ENCODE results near the gene CRYBB1.

The CRYBB1 gene

DNA sequence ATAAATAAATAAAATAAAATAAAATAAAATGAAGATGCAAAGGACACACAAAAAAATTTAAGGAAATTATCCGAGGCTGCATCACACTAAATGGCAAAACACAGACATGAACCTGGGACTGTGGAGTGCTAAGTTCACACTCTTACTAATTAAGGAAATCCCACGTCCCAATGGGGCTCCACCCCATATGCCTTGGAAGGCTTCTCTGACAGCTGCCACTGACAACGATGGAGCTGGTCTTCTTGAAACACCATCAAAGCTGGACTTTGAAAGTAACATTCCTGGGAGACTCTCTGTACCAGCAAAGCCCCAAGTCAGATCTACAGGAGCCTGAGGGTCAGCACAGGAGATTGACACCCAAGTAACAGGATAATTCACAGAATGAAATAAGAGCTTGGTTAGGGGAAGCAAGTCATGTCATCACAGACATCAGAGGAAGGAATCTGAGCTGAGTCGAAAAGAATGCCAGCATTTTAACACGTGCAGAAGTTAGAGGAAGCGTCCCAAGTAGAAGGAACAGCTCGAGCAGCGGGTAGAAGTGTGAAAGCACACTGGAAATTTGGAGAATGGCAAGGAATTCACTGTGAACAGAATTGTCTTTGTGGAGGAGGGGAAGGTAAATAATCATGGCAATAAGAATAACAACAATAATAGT, 41.7 kb downstream of the CRYBB1 start:
- no peaks in the 10 kb centered on the region for H3K27me3 ChIP-seq (ENCODE audit: control insufficient read depth, insufficient read depth, low read length)
- H3K9ac ChIP-seq (ENCODE audit: low read length): no peak overlapping the region

DNA sequence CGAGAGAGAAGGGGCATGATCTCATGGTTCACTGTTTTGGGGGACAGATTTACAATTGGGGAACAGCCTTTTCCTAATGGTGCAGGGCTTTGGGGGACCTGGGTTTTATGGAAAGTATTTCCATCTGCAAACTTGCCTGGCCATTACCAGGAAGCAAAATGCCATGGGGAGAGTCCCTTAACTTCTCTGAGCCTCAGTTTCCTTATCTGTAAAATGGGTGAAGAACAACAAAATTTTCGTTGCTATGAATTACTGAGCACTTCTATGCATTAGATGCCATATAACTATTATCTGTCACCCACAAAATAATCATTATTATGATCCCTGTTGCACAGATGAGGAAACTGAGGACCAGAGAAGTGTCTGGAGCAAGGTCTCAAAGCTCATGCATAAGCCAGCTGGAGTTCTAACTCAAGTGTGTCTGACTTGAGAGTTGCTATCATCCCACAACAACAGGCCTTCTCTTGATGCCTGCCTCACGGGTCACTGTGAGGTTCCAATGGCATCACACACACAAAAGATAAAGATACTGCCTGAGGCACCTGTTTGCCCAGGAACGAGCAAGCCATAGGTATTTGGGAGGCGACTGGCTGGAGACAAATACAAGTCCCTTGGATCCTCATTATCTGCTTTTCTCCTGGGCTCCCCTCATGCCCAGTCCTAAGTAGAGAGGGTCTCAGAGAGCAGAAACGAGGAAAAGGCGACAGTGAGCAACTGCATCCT, 43.7 kb downstream of the CRYBB1 start:
- no peak overlapping the region for H3K27ac ChIP-seq (ENCODE audit: low read depth, low read length)

More for the DNA sequence above, 41.7 kb downstream of the CRYBB1 start:
- peaks cover 13% of the 10 kb centered on the region; the same call in 1 of the 2 replicates for H3K36me3 ChIP-seq (ENCODE audit: control insufficient read depth, insufficient read depth, low read length)
- no peak overlapping the region for H3K27ac ChIP-seq (ENCODE audit: low read depth, low read length)
- H3K4me1 ChIP-seq (ENCODE audit: control insufficient read depth, insufficient read depth, low read length): peaks cover 76% of the 10 kb centered on the region
- no peak overlapping the region for H3K4me3 ChIP-seq (ENCODE audit: low read depth, low read length)
- H3K9me3 ChIP-seq (ENCODE audit: control insufficient read depth, insufficient read depth, low read depth, low read length): no peaks in the 10 kb centered on the region

GRCh38 chr22:26573026-26573662, 44.7 kb downstream of the CRYBB1 start:
- H3K36me3 ChIP-seq (ENCODE audit: control insufficient read depth, insufficient read depth, low read length): peaks cover 7% of the 10 kb centered on the region; the same call in 1 of the 2 replicates
- no peaks in the 10 kb centered on the region for H3K27me3 ChIP-seq (ENCODE audit: control insufficient read depth, insufficient read depth, low read length)
- peaks cover 66% of the 10 kb centered on the region for H3K4me1 ChIP-seq (ENCODE audit: control insufficient read depth, insufficient read depth, low read length)
- H3K9ac ChIP-seq (ENCODE audit: low read length): peak overlapping the region; percentile 20
- H3K9me3 ChIP-seq (ENCODE audit: control insufficient read depth, insufficient read depth, low read depth, low read length): no peaks in the 10 kb centered on the region
- no peak overlapping the region for H3K27ac ChIP-seq (ENCODE audit: low read depth, low read length)
- H3K4me3 ChIP-seq (ENCODE audit: low read depth, low read length): no peak overlapping the region

More for the DNA sequence above, 43.7 kb downstream of the CRYBB1 start:
- H3K36me3 ChIP-seq (ENCODE audit: control insufficient read depth, insufficient read depth, low read length): peaks cover 12% of the 10 kb centered on the region; the same call in 1 of the 2 replicates
- no peak overlapping the region for H3K4me3 ChIP-seq (ENCODE audit: low read depth, low read length)
- no peaks in the 10 kb centered on the region for H3K9me3 ChIP-seq (ENCODE audit: control insufficient read depth, insufficient read depth, low read depth, low read length)
- no peaks in the 10 kb centered on the region for H3K27me3 ChIP-seq (ENCODE audit: control insufficient read depth, insufficient read depth, low read length)
- H3K9ac ChIP-seq (ENCODE audit: low read length): no peak overlapping the region
- peaks cover 66% of the 10 kb centered on the region for H3K4me1 ChIP-seq (ENCODE audit: control insufficient read depth, insufficient read depth, low read length)

DNA sequence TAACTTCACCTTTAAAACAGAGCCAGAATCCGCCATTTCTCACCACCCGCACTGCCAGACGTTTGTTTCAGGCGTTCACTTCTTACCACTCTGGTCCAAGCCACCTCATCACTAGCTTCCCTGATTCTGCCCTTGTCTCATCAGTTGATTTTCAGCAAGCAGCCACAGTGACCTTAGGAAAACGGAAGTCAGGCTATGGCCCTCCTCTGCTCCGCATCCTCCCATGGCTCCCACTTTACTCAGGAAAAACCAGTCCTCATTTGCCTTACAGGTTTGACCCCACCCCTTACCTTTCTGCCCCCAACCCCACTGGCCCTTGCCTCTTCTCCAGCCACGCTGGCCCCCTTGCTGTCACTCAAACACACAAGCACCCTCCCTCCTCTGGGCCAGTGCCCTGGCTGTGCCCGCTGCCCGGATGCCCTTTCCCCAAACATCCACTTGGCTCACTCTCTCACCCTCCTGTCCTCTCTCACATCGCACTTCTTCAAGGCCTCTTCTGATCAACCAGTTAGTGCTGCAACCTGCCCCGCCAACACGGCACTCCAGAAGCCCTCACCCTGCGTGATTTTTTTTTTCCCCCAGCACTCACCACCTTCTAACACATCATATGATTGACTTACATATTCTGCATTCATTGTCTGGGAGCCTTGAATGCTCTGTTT, 46.8 kb downstream of the CRYBB1 start:
- Histone ChIP-seq H3K27ac (ENCODE audit: low read depth, low read length) (no peak overlapping the region), H3K27me3 (ENCODE audit: control insufficient read depth, insufficient read depth, low read length) (no peaks in the 10 kb centered on the region), H3K4me3 (ENCODE audit: low read depth, low read length) (no peak overlapping the region), H3K9ac (ENCODE audit: low read length) (no peak overlapping the region), H3K4me1 (ENCODE audit: control insufficient read depth, insufficient read depth, low read length) (peaks cover 74% of the 10 kb centered on the region), H3K9me3 (ENCODE audit: control insufficient read depth, insufficient read depth, low read depth, low read length) (no peaks in the 10 kb centered on the region), H3K36me3 (ENCODE audit: control insufficient read depth, insufficient read depth, low read length) (0 out of 2 replicates have a peak, but pooled peaks cover 3% of the 10 kb centered on the region)

DNA sequence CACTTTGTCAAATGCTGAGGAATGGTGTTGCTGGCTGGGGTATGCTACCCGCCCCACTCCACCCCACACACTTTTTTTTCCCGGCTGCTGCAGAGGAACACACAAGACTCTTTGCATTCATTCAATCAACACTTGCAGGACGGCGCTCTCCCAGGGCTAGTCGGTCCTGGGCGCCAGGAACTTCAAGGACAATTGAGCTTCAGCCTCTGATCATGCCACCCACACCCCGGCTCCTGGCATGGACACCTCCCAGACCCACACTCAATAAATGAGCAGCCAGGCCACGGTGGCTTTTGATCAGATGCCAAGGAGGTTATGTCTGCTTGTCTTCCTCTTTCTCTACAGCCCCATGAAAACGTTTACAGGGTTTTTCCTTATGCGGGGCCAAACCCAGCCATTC, 47.7 kb downstream of the CRYBB1 start:
- Histone ChIP-seq H3K4me1 (ENCODE audit: control insufficient read depth, insufficient read depth, low read length) (peaks cover 72% of the 10 kb centered on the region), H3K4me3 (ENCODE audit: low read depth, low read length) (no peak overlapping the region), H3K9ac (ENCODE audit: low read length) (no peak overlapping the region), H3K27ac (ENCODE audit: low read depth, low read length) (no peak overlapping the region), H3K36me3 (ENCODE audit: control insufficient read depth, insufficient read depth, low read length) (peaks cover 2% of the 10 kb centered on the region; the same call in 1 of the 2 replicates), H3K27me3 (ENCODE audit: control insufficient read depth, insufficient read depth, low read length) (no peaks in the 10 kb centered on the region), H3K9me3 (ENCODE audit: control insufficient read depth, insufficient read depth, low read depth, low read length) (no peaks in the 10 kb centered on the region)

DNA sequence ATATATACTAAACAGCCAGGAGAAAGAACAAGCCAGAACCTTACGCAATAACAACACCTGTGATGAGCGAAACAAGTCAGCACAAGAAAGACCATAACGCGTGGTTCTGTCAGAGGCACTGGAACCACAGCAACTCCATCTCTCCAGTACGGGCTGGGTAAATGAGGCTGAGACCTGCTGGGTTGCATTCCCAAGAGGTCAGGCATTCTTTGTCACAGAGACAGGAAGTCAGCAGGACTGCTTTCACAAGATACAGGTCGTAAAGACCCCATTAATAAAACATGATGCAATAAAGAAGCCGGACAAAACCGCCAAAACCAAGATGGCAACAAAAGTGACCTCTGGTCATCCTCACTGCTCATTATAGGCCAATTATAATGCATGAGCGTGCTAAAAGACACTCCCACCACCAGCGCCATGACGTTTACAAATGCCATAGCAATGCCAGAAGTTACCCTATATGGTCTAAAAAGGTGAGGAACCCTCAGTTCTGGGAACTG, 49.6 kb downstream of the CRYBB1 start:
- H3K9ac ChIP-seq (ENCODE audit: low read length): peak overlapping the region; percentile 66
- H3K36me3 ChIP-seq (ENCODE audit: control insufficient read depth, insufficient read depth, low read length): peaks cover 9% of the 10 kb centered on the region
- no peaks in the 10 kb centered on the region for H3K9me3 ChIP-seq (ENCODE audit: control insufficient read depth, insufficient read depth, low read depth, low read length)
- peak overlapping the region; percentile 70 for H3K27ac ChIP-seq (ENCODE audit: low read depth, low read length)
- H3K4me3 ChIP-seq (ENCODE audit: low read depth, low read length): peak overlapping the region; percentile 12; the same call in 1 of the 2 replicates
- no peaks in the 10 kb centered on the region for H3K27me3 ChIP-seq (ENCODE audit: control insufficient read depth, insufficient read depth, low read length)
- peaks cover 71% of the 10 kb centered on the region for H3K4me1 ChIP-seq (ENCODE audit: control insufficient read depth, insufficient read depth, low read length)

DNA sequence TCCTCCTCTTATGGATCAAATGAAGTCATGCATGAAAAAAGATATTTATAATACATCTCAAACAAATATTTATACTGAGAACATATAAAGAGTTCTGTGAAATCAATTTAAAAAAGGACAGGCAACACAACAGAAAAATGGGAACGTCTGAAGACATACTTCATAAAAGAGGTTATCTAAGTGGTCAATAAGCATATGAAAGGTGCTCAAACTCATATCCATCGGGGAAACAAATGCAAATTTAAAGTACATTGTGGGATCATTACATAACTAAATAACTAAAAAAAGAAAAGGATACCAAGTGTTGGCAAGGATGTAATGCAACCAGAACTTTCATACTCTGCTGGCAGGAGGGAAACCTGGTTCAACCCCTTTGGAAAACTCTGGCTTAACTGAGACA, 50.2 kb downstream of the CRYBB1 start:
- Histone ChIP-seq H3K4me3 (ENCODE audit: low read depth, low read length) (peak overlapping the region; percentile 12; the same call in 1 of the 2 replicates), H3K36me3 (ENCODE audit: control insufficient read depth, insufficient read depth, low read length) (peaks cover 9% of the 10 kb centered on the region), H3K9ac (ENCODE audit: low read length) (peak overlapping the region; percentile 66), H3K4me1 (ENCODE audit: control insufficient read depth, insufficient read depth, low read length) (peaks cover 71% of the 10 kb centered on the region), H3K9me3 (ENCODE audit: control insufficient read depth, insufficient read depth, low read depth, low read length) (no peaks in the 10 kb centered on the region), H3K27me3 (ENCODE audit: control insufficient read depth, insufficient read depth, low read length) (no peaks in the 10 kb centered on the region), H3K27ac (ENCODE audit: low read depth, low read length) (peak overlapping the region; percentile 70)

DNA sequence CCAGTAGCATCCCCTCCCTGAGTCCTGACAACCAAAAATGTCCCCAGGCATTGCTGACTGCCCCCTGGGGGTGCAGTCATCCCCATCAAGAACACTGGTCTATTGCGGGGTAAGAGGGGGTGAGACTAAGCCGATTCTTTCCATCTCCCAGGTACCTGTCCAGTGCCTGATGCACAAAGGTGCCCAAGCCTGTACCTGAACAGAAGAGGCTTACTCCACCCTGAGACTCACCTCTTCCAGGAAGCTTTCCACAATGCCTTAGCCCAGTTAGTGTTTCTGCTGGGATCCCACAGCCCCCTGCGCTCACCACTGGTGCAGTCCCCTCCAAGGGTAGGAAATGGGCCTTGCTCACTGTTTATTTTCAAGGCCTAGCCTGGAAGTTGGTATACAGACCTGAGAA, 50.8 kb downstream of the CRYBB1 start:
- peaks cover 65% of the 10 kb centered on the region for H3K4me1 ChIP-seq (ENCODE audit: control insufficient read depth, insufficient read depth, low read length)
- H3K27ac ChIP-seq (ENCODE audit: low read depth, low read length): peak overlapping the region; percentile 70; the same call in 1 of the 2 replicates
- no peaks in the 10 kb centered on the region for H3K9me3 ChIP-seq (ENCODE audit: control insufficient read depth, insufficient read depth, low read depth, low read length)
- no peak overlapping the region for H3K4me3 ChIP-seq (ENCODE audit: low read depth, low read length)
- H3K36me3 ChIP-seq (ENCODE audit: control insufficient read depth, insufficient read depth, low read length): peaks cover 9% of the 10 kb centered on the region
- no peaks in the 10 kb centered on the region for H3K27me3 ChIP-seq (ENCODE audit: control insufficient read depth, insufficient read depth, low read length)
- peak overlapping the region; percentile 51 for H3K9ac ChIP-seq (ENCODE audit: low read length)

- no peak overlapping the region for H3K9ac ChIP-seq (ENCODE audit: low read length)
- no peaks in the 10 kb centered on the region for H3K27me3 ChIP-seq (ENCODE audit: control insufficient read depth, insufficient read depth, low read length)
- peaks cover 9% of the 10 kb centered on the region for H3K36me3 ChIP-seq (ENCODE audit: control insufficient read depth, insufficient read depth, low read length)
- peaks cover 55% of the 10 kb centered on the region for H3K4me1 ChIP-seq (ENCODE audit: control insufficient read depth, insufficient read depth, low read length)
- H3K4me3 ChIP-seq (ENCODE audit: low read depth, low read length): no peak overlapping the region
- no peaks in the 10 kb centered on the region for H3K9me3 ChIP-seq (ENCODE audit: control insufficient read depth, insufficient read depth, low read depth, low read length)
- H3K27ac ChIP-seq (ENCODE audit: low read depth, low read length): no peak overlapping the region
Observed at GRCh38 chr22:26565889-26566288, 51.9 kb downstream of the CRYBB1 start.

GRCh38 chr22:26565181-26565580, 52.6 kb downstream of the CRYBB1 start:
- peaks cover 9% of the 10 kb centered on the region for H3K36me3 ChIP-seq (ENCODE audit: control insufficient read depth, insufficient read depth, low read length)
- H3K27me3 ChIP-seq (ENCODE audit: control insufficient read depth, insufficient read depth, low read length): no peaks in the 10 kb centered on the region
- no peak overlapping the region for H3K27ac ChIP-seq (ENCODE audit: low read depth, low read length)
- no peaks in the 10 kb centered on the region for H3K9me3 ChIP-seq (ENCODE audit: control insufficient read depth, insufficient read depth, low read depth, low read length)
- peaks cover 51% of the 10 kb centered on the region for H3K4me1 ChIP-seq (ENCODE audit: control insufficient read depth, insufficient read depth, low read length)
- H3K9ac ChIP-seq (ENCODE audit: low read length): no peak overlapping the region
- H3K4me3 ChIP-seq (ENCODE audit: low read depth, low read length): no peak overlapping the region
